ENCODE measurements around the gene MOB1B. TPM values are rescaled to one million over a fixed set of nuclear protein-coding genes. Genes with fewer than 3 reads are reported as not detected.

The MOB1B gene
- total and polyA plus RNA-seq, 2 of the 13 experiments (the other 11 are each of a cell fraction or from before 2014, with no cell fraction given): 3.9 to 4.0 TPM

DNA sequence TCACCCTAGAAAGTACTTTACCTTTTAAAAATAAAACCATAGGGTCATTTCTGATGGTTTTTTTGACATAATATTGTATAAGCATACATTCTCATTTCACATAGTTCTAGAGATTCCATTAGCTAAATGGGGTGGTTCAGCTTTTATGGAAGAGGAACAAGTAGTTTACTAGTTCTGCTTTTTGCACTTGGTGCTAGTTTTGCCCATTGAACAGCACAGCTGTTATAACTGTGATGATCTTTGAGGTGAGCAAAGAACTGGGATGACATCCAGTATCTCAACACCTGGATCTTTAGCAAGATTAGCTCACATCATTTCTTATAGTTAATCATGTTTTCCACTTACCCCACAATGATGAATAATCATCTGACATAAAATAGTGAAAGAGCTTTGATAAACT, 40.9 kb downstream of the MOB1B start:
- no peaks in the 10 kb centered on the region for H3K9me3 ChIP-seq (ENCODE audit: low read length)
- ChIA-PET CTCF (ENCODE audit: low intra/inter-chr PET ratio, low total read pairs) (no interaction called here), POLR2A (no interaction called here)
- no peak for TF ChIP-seq CAMTA2 (CRISPR knock-in tag; IDR thresholded peaks at IDR 0.05; ENCODE audit: borderline replicate concordance)
- no peak for TF ChIP-seq NR2F1 (CRISPR knock-in tag; IDR thresholded peaks at IDR 0.05)
- TF ChIP-seq, protein P1, sequence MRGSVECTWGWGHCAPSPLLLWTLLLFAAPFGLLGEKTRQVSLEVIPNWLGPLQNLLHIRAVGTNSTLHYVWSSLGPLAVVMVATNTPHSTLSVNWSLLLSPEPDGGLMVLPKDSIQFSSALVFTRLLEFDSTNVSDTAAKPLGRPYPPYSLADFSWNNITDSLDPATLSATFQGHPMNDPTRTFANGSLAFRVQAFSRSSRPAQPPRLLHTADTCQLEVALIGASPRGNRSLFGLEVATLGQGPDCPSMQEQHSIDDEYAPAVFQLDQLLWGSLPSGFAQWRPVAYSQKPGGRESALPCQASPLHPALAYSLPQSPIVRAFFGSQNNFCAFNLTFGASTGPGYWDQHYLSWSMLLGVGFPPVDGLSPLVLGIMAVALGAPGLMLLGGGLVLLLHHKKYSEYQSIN (CRISPR knock-in tag; IDR thresholded peaks at IDR 0.05; ENCODE audit: borderline replicate concordance): no peak
- no peak for TF ChIP-seq ETV5 (CRISPR knock-in tag; IDR thresholded peaks at IDR 0.05; ENCODE audit: borderline replicate concordance)
- no peak for TF ChIP-seq ZNF775 (CRISPR knock-in tag; IDR thresholded peaks at IDR 0.05; ENCODE audit: borderline replicate concordance)
- no peak for TF ChIP-seq SP140L (CRISPR knock-in tag; IDR thresholded peaks at IDR 0.05; ENCODE audit: borderline replicate concordance)
- no peak for TF ChIP-seq PPARG (CRISPR knock-in tag; conservative IDR thresholded peaks at IDR 0.05)
- no peak for TF ChIP-seq ZC3H13 (CRISPR knock-in tag; IDR thresholded peaks at IDR 0.05)
- no peaks in the 10 kb centered on the region for H3K36me3 ChIP-seq (replicated peaks in 1 of 2; ENCODE audit: control insufficient read depth in 1 of 2, insufficient read depth in 2 of 2, low read length in 2 of 2)
- in situ Hi-C loops (cut with HindIII; ENCODE audit: extremely low pct_ligation_motif_present, low pct_unique_long_range_greater_than_20kb) (no loop called here), intact Hi-C loops (cut with micrococcal nuclease; ENCODE audit: unreplicated experiment) (no loop called here)
- FAIRE-seq (no peak), ATAC-seq (no peak), DNase-seq (ENCODE audit: low spot score) (no peak)
- no TSS peak for BruUV-seq (replicated peaks)
- no peaks in the 10 kb centered on the region for H4K20me1 ChIP-seq (ENCODE audit: insufficient read depth, low read length)
- H3K9ac ChIP-seq (ENCODE audit: insufficient read depth, low read depth, low read length): no peak overlapping the region
- no peaks in the 10 kb centered on the region for H3K27me3 ChIP-seq (ENCODE audit: control insufficient read depth in 1 of 2, insufficient read depth in 2 of 2, low read length in 2 of 2)
- no peak overlapping the region for H3K27ac ChIP-seq (ENCODE audit: extremely low read length, insufficient read depth, low read length)
- no peaks in the 10 kb centered on the region for H3K79me2 ChIP-seq (ENCODE audit: insufficient read depth, low read length)
- H3K4me2 ChIP-seq (ENCODE audit: low read depth, low read length): no peak overlapping the region
- peaks cover 8% of the 10 kb centered on the region; the same call in 1 of the 2 replicates for H3K4me1 ChIP-seq (ENCODE audit: insufficient read depth, low read length)
- no peak overlapping the region for H2AFZ ChIP-seq (ENCODE audit: low read length)
- H3K4me3 ChIP-seq (replicated peaks in 1 of 3; ENCODE audit: insufficient read depth in 1 of 3, low read depth in 2 of 3, low read length in 3 of 3): no peak overlapping the region

DNA sequence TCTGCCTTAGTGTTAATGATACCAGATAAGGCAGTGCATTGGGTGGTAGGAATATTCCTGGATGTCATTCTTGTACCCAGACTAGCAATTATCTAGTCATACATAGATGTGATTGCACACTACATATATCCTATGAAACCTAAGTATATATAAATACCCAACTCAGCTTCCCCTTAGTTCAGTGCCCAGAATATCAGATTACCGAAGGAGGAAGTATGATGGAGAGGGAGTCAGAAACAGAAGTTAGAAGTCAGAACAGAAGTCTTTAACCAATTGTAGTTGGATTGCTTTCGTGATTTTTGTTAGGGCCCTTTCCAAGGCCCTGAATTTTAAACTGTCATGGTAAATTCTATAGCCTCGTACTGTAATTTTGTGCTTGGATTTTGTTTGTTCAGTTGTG, 42.9 kb downstream of the MOB1B start:
- H3K27me3 ChIP-seq (ENCODE audit: control insufficient read depth in 1 of 2, insufficient read depth in 2 of 2, low read length in 2 of 2): no peaks in the 10 kb centered on the region
- ATAC-seq (no peak), FAIRE-seq (no peak), DNase-seq (ENCODE audit: low spot score) (no peak)
- ChIA-PET CTCF (ENCODE audit: low intra/inter-chr PET ratio, low total read pairs) (no interaction called here), POLR2A (no interaction called here)
- no peak overlapping the region for H2AFZ ChIP-seq (ENCODE audit: low read length)
- H3K79me2 ChIP-seq (ENCODE audit: insufficient read depth, low read length): no peaks in the 10 kb centered on the region
- 63% methylated on average over 3 of the region's 3 CpGs for WGBS (ENCODE audit: low lambda C conversion rate)
- H3K27ac ChIP-seq (ENCODE audit: extremely low read length, insufficient read depth, low read length): no peak overlapping the region
- intact Hi-C loops (cut with micrococcal nuclease; ENCODE audit: unreplicated experiment): no loop called here
- no peak overlapping the region for H3K9ac ChIP-seq (ENCODE audit: insufficient read depth, low read depth, low read length)
- in situ Hi-C loops (cut with HindIII; ENCODE audit: extremely low pct_ligation_motif_present, low pct_unique_long_range_greater_than_20kb): no loop called here
- H3K4me2 ChIP-seq (ENCODE audit: low read depth, low read length): no peak overlapping the region
- H3K9me3 ChIP-seq (ENCODE audit: low read length): no peaks in the 10 kb centered on the region
- BruUV-seq (replicated peaks): no TSS peak
- H3K4me1 ChIP-seq (ENCODE audit: insufficient read depth, low read length): peaks cover 8% of the 10 kb centered on the region; the same call in 1 of the 2 replicates
- H3K36me3 ChIP-seq (replicated peaks in 1 of 2; ENCODE audit: control insufficient read depth in 1 of 2, insufficient read depth in 2 of 2, low read length in 2 of 2): no peaks in the 10 kb centered on the region
- H4K20me1 ChIP-seq (ENCODE audit: insufficient read depth, low read length): no peaks in the 10 kb centered on the region
- no peak overlapping the region for H3K4me3 ChIP-seq (replicated peaks in 1 of 3; ENCODE audit: insufficient read depth in 1 of 3, low read depth in 2 of 3, low read length in 3 of 3)
- TF ChIP-seq, protein P2, sequence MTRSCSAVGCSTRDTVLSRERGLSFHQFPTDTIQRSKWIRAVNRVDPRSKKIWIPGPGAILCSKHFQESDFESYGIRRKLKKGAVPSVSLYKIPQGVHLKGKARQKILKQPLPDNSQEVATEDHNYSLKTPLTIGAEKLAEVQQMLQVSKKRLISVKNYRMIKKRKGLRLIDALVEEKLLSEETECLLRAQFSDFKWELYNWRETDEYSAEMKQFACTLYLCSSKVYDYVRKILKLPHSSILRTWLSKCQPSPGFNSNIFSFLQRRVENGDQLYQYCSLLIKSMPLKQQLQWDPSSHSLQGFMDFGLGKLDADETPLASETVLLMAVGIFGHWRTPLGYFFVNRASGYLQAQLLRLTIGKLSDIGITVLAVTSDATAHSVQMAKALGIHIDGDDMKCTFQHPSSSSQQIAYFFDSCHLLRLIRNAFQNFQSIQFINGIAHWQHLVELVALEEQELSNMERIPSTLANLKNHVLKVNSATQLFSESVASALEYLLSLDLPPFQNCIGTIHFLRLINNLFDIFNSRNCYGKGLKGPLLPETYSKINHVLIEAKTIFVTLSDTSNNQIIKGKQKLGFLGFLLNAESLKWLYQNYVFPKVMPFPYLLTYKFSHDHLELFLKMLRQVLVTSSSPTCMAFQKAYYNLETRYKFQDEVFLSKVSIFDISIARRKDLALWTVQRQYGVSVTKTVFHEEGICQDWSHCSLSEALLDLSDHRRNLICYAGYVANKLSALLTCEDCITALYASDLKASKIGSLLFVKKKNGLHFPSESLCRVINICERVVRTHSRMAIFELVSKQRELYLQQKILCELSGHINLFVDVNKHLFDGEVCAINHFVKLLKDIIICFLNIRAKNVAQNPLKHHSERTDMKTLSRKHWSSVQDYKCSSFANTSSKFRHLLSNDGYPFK (CRISPR knock-in tag; IDR thresholded peaks at IDR 0.05; ENCODE audit: borderline replicate concordance): no peak
- TF ChIP-seq ZSCAN9 (CRISPR knock-in tag; IDR thresholded peaks at IDR 0.05; ENCODE audit: borderline replicate concordance) (no peak), PAF1 (CRISPR knock-in tag; IDR thresholded peaks at IDR 0.05) (no peak), ZNF557 (CRISPR knock-in tag; IDR thresholded peaks at IDR 0.05) (no peak), ZNF672 (CRISPR knock-in tag; IDR thresholded peaks at IDR 0.05) (no peak), ZKSCAN5 (CRISPR knock-in tag; IDR thresholded peaks at IDR 0.05) (no peak), FOXK1 (CRISPR knock-in tag; IDR thresholded peaks at IDR 0.05; ENCODE audit: borderline replicate concordance, low read depth) (no peak)
- TF ChIP-seq, protein P3, sequence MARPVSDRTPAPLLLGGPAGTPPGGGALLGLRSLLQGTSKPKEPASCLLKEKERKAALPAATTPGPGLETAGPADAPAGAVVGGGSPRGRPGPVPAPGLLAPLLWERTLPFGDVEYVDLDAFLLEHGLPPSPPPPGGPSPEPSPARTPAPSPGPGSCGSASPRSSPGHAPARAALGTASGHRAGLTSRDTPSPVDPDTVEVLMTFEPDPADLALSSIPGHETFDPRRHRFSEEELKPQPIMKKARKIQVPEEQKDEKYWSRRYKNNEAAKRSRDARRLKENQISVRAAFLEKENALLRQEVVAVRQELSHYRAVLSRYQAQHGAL (CRISPR knock-in tag; IDR thresholded peaks at IDR 0.05; ENCODE audit: not compliant biosample characterization): no peak
